WTC11 (cell line): ENCODE measurements around the gene PDE6G. TPM values are rescaled to one million over a fixed set of nuclear protein-coding genes. Genes with fewer than 3 reads are reported as not detected.

ENCODE experiments used
- ATAC-seq: fragments of 200-7000 bp; cut with Tn5 transposase; 2 replicates; pipeline ENCODE4 v1.10.0; 2021; ENCODE audit warnings: mild to moderate bottlenecking, moderate library complexity
- CTCF ChIA-PET: fragments of 300-600 bp; sonication (Branson Sonifier 250); formaldehyde crosslinking; loops from one replicate; lab custom pipeline; 2021; ENCODE audit warnings: antibody characterized with exemption; lab: Charles Lee
- POLR2A ChIA-PET: fragments of 350-600 bp; sonication (Branson Sonifier 250); formaldehyde crosslinking; loops from one replicate; lab custom pipeline; 2021; ENCODE audit warnings: antibody characterized with exemption; lab: Charles Lee
- DNase-seq: peaks from one replicate; pipeline ENCODE4 v3.0.0; 2021; ENCODE audit warnings: low spot score
- H3K27ac Mint-ChIP-seq: 2 replicates; pipeline ENCODE4 v1.8.0; 2021; ENCODE audit warnings: mixed read lengths
- H3K27me3 Mint-ChIP-seq: 2 replicates; pipeline ENCODE4 v1.8.0; 2021; ENCODE audit warnings: low read depth, mild to moderate bottlenecking, moderate library complexity, mixed read lengths
- H3K36me3 Mint-ChIP-seq: 2 replicates; pipeline ENCODE4 v1.8.0; 2021; ENCODE audit warnings: mixed read lengths
- H3K4me1 Mint-ChIP-seq: 2 replicates; pipeline ENCODE4 v1.8.0; 2022; ENCODE audit warnings: mixed read lengths
- H3K4me3 Mint-ChIP-seq: 2 replicates; pipeline ENCODE4 v1.8.0; 2021; ENCODE audit warnings: mild to moderate bottlenecking, moderate library complexity, mixed read lengths
- H3K9me3 Mint-ChIP-seq: 2 replicates; pipeline ENCODE4 v1.8.0; 2021; ENCODE audit warnings: mixed read lengths
- AFF4 ChIP-seq: sonication (generic); formaldehyde crosslinking; IDR thresholded peaks from 2 replicates; pipeline ENCODE4 v1.8.1; 2023; ENCODE audit warnings: mild to moderate bottlenecking, missing genetic modification reagents, borderline replicate concordance
- AR ChIP-seq: fragments of 250-450 bp; sonication (Bioruptor Pico); IDR thresholded peaks from 2 replicates; pipeline ENCODE4 v1.9.0; 2021; ENCODE audit warnings: mild to moderate bottlenecking
- ATF3 ChIP-seq: sonication (generic); formaldehyde crosslinking; conservative IDR thresholded peaks from 2 replicates; pipeline ENCODE4 v1.8.1; 2022; ENCODE audit warnings: mild to moderate bottlenecking, missing genetic modification reagents
- CTCF ChIP-seq: fragments of 200-600 bp; IDR thresholded peaks from 2 replicates; pipeline ENCODE4 v1.8.0; 2022; ENCODE audit warnings: antibody characterized with exemption
- E2F1 ChIP-seq: sonication (generic); formaldehyde crosslinking; IDR thresholded peaks from 2 replicates; pipeline ENCODE4 v1.8.0; 2022; ENCODE audit warnings: mild to moderate bottlenecking, missing genetic modification reagents
- FOXJ3 ChIP-seq: sonication (generic); formaldehyde crosslinking; IDR thresholded peaks from 2 replicates; pipeline ENCODE4 v1.9.0; 2021; ENCODE audit warnings: missing genetic modification reagents, mild to moderate bottlenecking, borderline replicate concordance
- HMGA2 ChIP-seq: fragments of 250-450 bp; sonication (Bioruptor Pico); IDR thresholded peaks from 2 replicates; pipeline ENCODE4 v1.4.0; 2021; ENCODE audit warnings: mild to moderate bottlenecking, moderate library complexity
- IRF2 ChIP-seq: sonication (generic); formaldehyde crosslinking; IDR thresholded peaks from 2 replicates; pipeline ENCODE4 v1.8.0; 2022; ENCODE audit warnings: low read depth, missing genetic modification reagents, borderline replicate concordance
- NFATC4 ChIP-seq: fragments of 250-450 bp; sonication (Bioruptor Pico); IDR thresholded peaks from 2 replicates; pipeline ENCODE4 v1.9.0; 2021; ENCODE audit warnings: mild to moderate bottlenecking
- NR3C1 ChIP-seq: sonication (generic); formaldehyde crosslinking; conservative IDR thresholded peaks from 2 replicates; pipeline ENCODE4 v1.8.1; 2023; ENCODE audit warnings: low read depth, mild to moderate bottlenecking, missing genetic modification reagents
- RORB ChIP-seq: fragments of 250-450 bp; sonication (Bioruptor Pico); IDR thresholded peaks from 2 replicates; pipeline ENCODE4 v1.9.0; 2021; ENCODE audit warnings: mild to moderate bottlenecking
- SP1 ChIP-seq: sonication (generic); formaldehyde crosslinking; conservative IDR thresholded peaks from 2 replicates; pipeline ENCODE4 v1.8.1; 2022; ENCODE audit warnings: missing genetic modification reagents
- STAT6 ChIP-seq: sonication (generic); formaldehyde crosslinking; conservative IDR thresholded peaks from 2 replicates; pipeline ENCODE4 v1.8.1; 2023; ENCODE audit warnings: mild to moderate bottlenecking, low read depth, missing genetic modification reagents, moderate library complexity
- ZMAT4 ChIP-seq: fragments of 250-450 bp; sonication (Bioruptor Pico); IDR thresholded peaks from 2 replicates; pipeline ENCODE4 v1.9.0; 2021; ENCODE audit warnings: mild to moderate bottlenecking
- ZNF219 ChIP-seq: sonication (generic); formaldehyde crosslinking; IDR thresholded peaks from 2 replicates; pipeline ENCODE4 v1.8.0; 2023; ENCODE audit warnings: missing genetic modification reagents, mild to moderate bottlenecking, borderline replicate concordance
- ZNF232 ChIP-seq: sonication (generic); formaldehyde crosslinking; IDR thresholded peaks from 2 replicates; pipeline ENCODE4 v1.8.0; 2022; ENCODE audit warnings: mild to moderate bottlenecking, missing genetic modification reagents
- ZNF281 ChIP-seq: sonication (generic); formaldehyde crosslinking; IDR thresholded peaks from 2 replicates; pipeline ENCODE4 v1.8.0; 2023; ENCODE audit warnings: mild to moderate bottlenecking, missing genetic modification reagents
- ZNF423 ChIP-seq: fragments of 250-450 bp; sonication (Bioruptor Pico); IDR thresholded peaks from 2 replicates; pipeline ENCODE4 v2.1.2; 2022; ENCODE audit warnings: mild to moderate bottlenecking, moderate library complexity
- ZNF671 ChIP-seq: fragments of 250-450 bp; sonication (Bioruptor Pico); IDR thresholded peaks from 2 replicates; pipeline ENCODE4 v1.8.0; 2021; ENCODE audit warnings: mild to moderate bottlenecking
- total RNA-seq: library from RNA; stranded (reverse); gene quantifications from 3 replicates; pipeline ENCODE4 v1.2.3, GENCODE V29; 2021

Gene PDE6G
- total RNA-seq, 1 experiment from 2014 or later: 4.4 TPM

- TF ChIP-seq AR: no peak
- no peak for TF ChIP-seq ZMAT4 (CRISPR knock-in tag)
- no peak for TF ChIP-seq ZNF671 (CRISPR knock-in tag)
- TF ChIP-seq E2F1 (CRISPR knock-in tag): no peak
- TF ChIP-seq ZNF219 (CRISPR knock-in tag): no peak
- TF ChIP-seq ATF3: no peak
- TF ChIP-seq IRF2: no peak
- no peak for TF ChIP-seq RORB (CRISPR knock-in tag)
Observed at GRCh38 chr17:81667754-81668153, 11.4 kb upstream of the PDE6G start (continued).

GRCh38 chr17:81666342-81667191 lies 10.2 kb upstream of the PDE6G start, which contains the start of the genes CCDC137 and OXLD1:
Gene CCDC137, plus strand, starts transcription at chr17:81666737. Its CDS starts 30 bp downstream, at chr17:81666767.
Gene OXLD1, minus strand, starts transcription at chr17:81666605. Its CDS starts 28 bp downstream, at chr17:81666577.
- Mint-ChIP-seq H3K4me3 (peak within 1 kb of the TSS; percentile 96), H3K9me3 (no peaks in the 10 kb centered on the region), H3K27me3 (no peaks in the 10 kb centered on the region), H3K4me1 (peaks cover 21% of the 10 kb centered on the region), H3K36me3 (peaks cover 36% of the 10 kb centered on the region), H3K27ac (peak within 1 kb of the TSS; percentile 97)
- peak; percentile 96 for DNase-seq
- ChIA-PET POLR2A (interaction anchor here (1.0 kb wide), 1 partner anchor 17 kb away, joined by 6 read pairs; the partner anchor contains the start of genes ARL16 and HGS), CTCF (interaction anchor here (1.0 to 1.7 kb wide), 4 partner anchors 9 to 364 kb away, joined by 3 to 5 read pairs (median 4); partner anchors contain the start of gene MRPL12)
- ATAC-seq: peak; percentile 95
- no peak for TF ChIP-seq AFF4 (CRISPR knock-in tag)
- no peak for TF ChIP-seq NFATC4 (CRISPR knock-in tag)
- peak; percentile 66 for TF ChIP-seq ZNF281
- TF ChIP-seq SP1 (CRISPR knock-in tag): peak; percentile 87; the same call in 1 of the 2 replicates
- no peak for TF ChIP-seq FOXJ3 (CRISPR knock-in tag)
- TF ChIP-seq NR3C1 (CRISPR knock-in tag): no peak
- 0 out of 2 replicates have a peak, but pooled peaks have one; percentile 80 for TF ChIP-seq ZNF232 (CRISPR knock-in tag)
- no peak for TF ChIP-seq CTCF
- TF ChIP-seq STAT6 (CRISPR knock-in tag): no peak
- TF ChIP-seq ZNF671 (CRISPR knock-in tag): no peak
- TF ChIP-seq HMGA2 (CRISPR knock-in tag): no peak
- no peak for TF ChIP-seq ZNF423 (CRISPR knock-in tag)
